Measurements from ENCODE around the gene TDRD5.

GRCh38 chr1:179612361-179612760, 20.7 kb downstream of the TDRD5 start:
- no peak for TF ChIP-seq MAX (IDR thresholded peaks at IDR 0.05)
- TF ChIP-seq, protein P1, sequence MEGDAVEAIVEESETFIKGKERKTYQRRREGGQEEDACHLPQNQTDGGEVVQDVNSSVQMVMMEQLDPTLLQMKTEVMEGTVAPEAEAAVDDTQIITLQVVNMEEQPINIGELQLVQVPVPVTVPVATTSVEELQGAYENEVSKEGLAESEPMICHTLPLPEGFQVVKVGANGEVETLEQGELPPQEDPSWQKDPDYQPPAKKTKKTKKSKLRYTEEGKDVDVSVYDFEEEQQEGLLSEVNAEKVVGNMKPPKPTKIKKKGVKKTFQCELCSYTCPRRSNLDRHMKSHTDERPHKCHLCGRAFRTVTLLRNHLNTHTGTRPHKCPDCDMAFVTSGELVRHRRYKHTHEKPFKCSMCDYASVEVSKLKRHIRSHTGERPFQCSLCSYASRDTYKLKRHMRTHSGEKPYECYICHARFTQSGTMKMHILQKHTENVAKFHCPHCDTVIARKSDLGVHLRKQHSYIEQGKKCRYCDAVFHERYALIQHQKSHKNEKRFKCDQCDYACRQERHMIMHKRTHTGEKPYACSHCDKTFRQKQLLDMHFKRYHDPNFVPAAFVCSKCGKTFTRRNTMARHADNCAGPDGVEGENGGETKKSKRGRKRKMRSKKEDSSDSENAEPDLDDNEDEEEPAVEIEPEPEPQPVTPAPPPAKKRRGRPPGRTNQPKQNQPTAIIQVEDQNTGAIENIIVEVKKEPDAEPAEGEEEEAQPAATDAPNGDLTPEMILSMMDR (IDR thresholded peaks at IDR 0.05 in 2 of 3, conservative IDR thresholded peaks at IDR 0.05 in 1 of 3; ENCODE audit: borderline replicate concordance in 1 of 3, insufficient read depth in 1 of 3, low read depth in 2 of 3, low read length in 2 of 3), result no peak

Data from HCT116 (cell line).